ENCODE measurements around the gene TAP1.

Gene TAP1

DNA sequence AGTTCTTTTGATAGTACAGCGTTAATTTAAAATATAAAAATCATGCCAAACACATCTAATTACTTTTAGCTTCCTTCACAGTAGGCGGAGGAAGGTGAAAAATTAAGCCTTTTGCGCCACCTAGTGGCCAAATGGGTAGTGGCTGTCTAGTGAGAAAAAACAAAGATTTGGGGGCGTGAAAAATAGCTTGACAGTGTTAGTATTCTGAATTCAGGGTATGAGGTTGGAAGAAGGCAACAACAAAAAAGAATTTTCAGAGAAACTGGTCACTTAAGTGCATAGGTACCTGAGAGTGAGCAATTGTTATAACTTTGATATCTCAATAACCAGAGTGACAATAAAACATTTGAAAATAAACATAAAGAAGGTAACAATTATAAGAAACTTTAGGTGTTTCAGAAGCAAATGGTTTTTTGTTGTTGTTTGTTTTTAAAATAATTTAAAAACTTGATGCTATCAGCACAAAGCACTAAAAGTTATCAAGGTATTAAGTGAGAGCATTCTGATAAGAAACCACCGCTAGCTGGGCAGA, 14.8 kb upstream of the TAP1 start:
- H3K9me3 ChIP-seq (ENCODE audit: insufficient read depth, low read length): no peaks in the 10 kb centered on the region
- no peak overlapping the region for H3K9ac ChIP-seq (ENCODE audit: insufficient read length, low read depth)
- H3K27me3 ChIP-seq (ENCODE audit: insufficient read depth, insufficient read length): no peaks in the 10 kb centered on the region
- TF ChIP-seq ZNF274 (IDR thresholded peaks at IDR 0.05; ENCODE audit: low read depth, low read length) (no peak), YY1 (IDR thresholded peaks at IDR 0.05; ENCODE audit: insufficient read depth, insufficient read length) (no peak), SUZ12 (IDR thresholded peaks at IDR 0.05; ENCODE audit: extremely low read depth, insufficient read depth, insufficient read length) (no peak)
- no peaks in the 10 kb centered on the region for H3K4me1 ChIP-seq (ENCODE audit: insufficient read depth, insufficient read length)
- no peaks in the 10 kb centered on the region for H3K36me3 ChIP-seq (ENCODE audit: insufficient read depth, insufficient read length, low read length)
- no peak for DNase-seq (ENCODE audit: low read depth, low spot score)
- H3K4me3 ChIP-seq (ENCODE audit: insufficient read length, low read depth): no peak overlapping the region

- Histone ChIP-seq H3K4me1 (ENCODE audit: insufficient read depth, insufficient read length) (no peaks in the 10 kb centered on the region), H3K9me3 (ENCODE audit: insufficient read depth, low read length) (no peaks in the 10 kb centered on the region), H3K9ac (ENCODE audit: insufficient read length, low read depth) (no peak overlapping the region), H3K36me3 (ENCODE audit: insufficient read depth, insufficient read length, low read length) (no peaks in the 10 kb centered on the region), H3K27me3 (ENCODE audit: insufficient read depth, insufficient read length) (no peaks in the 10 kb centered on the region), H3K4me3 (ENCODE audit: insufficient read length, low read depth) (no peak overlapping the region)
- DNase-seq (ENCODE audit: low read depth, low spot score): no peak
- no peak for TF ChIP-seq YY1 (IDR thresholded peaks at IDR 0.05; ENCODE audit: insufficient read depth, insufficient read length)
- no peak for TF ChIP-seq ZNF274 (IDR thresholded peaks at IDR 0.05; ENCODE audit: low read depth, low read length)
- TF ChIP-seq SUZ12 (IDR thresholded peaks at IDR 0.05; ENCODE audit: extremely low read depth, insufficient read depth, insufficient read length): no peak
Measured at GRCh38 chr6:32867554-32868256, 14.2 kb upstream of the TAP1 start.

GRCh38 chr6:32867022-32867477, 13.5 kb upstream of the TAP1 start:
- Histone ChIP-seq H3K27me3 (ENCODE audit: insufficient read depth, insufficient read length) (no peaks in the 10 kb centered on the region), H3K36me3 (ENCODE audit: insufficient read depth, insufficient read length, low read length) (no peaks in the 10 kb centered on the region), H3K9ac (ENCODE audit: insufficient read length, low read depth) (no peak overlapping the region), H3K4me3 (ENCODE audit: insufficient read length, low read depth) (no peak overlapping the region), H3K4me1 (ENCODE audit: insufficient read depth, insufficient read length) (no peaks in the 10 kb centered on the region), H3K9me3 (ENCODE audit: insufficient read depth, low read length) (no peaks in the 10 kb centered on the region)
- no peak for DNase-seq (ENCODE audit: low read depth, low spot score)
- TF ChIP-seq ZNF274 (IDR thresholded peaks at IDR 0.05; ENCODE audit: low read depth, low read length) (no peak), YY1 (IDR thresholded peaks at IDR 0.05; ENCODE audit: insufficient read depth, insufficient read length) (no peak), SUZ12 (IDR thresholded peaks at IDR 0.05; ENCODE audit: extremely low read depth, insufficient read depth, insufficient read length) (no peak)

DNA sequence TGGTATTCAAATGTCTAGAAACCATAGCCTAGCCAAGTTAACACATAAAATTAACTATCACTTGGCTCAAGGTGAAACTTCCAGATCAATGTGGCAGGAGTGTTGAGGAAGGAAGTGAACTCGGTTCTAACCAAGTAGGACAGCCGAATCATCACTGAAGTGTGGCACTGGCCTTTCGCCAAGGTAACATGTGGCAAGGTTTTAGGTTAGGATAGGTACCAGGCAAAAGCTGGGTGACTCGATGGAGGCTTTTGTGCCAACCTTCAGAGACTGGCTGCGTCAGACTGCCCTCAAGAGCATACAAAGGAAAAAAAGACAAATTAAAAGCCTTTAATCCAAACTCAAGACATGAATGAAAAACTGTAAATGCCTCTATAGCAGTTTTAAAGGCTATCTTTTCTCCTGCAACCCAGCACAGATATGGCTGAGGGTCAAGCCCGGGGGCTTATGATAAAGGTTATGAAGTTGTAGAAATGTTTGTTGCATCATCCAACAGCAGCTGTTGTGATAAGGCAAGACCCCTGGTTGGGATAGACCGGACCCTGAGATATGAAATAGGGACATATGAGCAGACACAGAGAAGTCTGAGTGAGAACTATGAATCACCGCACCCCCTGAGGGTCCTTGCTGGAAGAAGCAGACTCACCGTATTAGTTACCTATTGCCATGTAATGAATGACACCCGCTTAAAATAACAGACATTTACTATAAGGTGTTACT, 12.4 kb upstream of the TAP1 start:
- no peak overlapping the region for H3K4me3 ChIP-seq (ENCODE audit: insufficient read length, low read depth)
- DNase-seq (ENCODE audit: low read depth, low spot score): no peak
- H3K9me3 ChIP-seq (ENCODE audit: insufficient read depth, low read length): no peaks in the 10 kb centered on the region
- no peaks in the 10 kb centered on the region for H3K27me3 ChIP-seq (ENCODE audit: insufficient read depth, insufficient read length)
- TF ChIP-seq YY1 (IDR thresholded peaks at IDR 0.05; ENCODE audit: insufficient read depth, insufficient read length): no peak
- TF ChIP-seq SUZ12 (IDR thresholded peaks at IDR 0.05; ENCODE audit: extremely low read depth, insufficient read depth, insufficient read length): no peak
- no peak for TF ChIP-seq ZNF274 (IDR thresholded peaks at IDR 0.05; ENCODE audit: low read depth, low read length)
- no peak overlapping the region for H3K9ac ChIP-seq (ENCODE audit: insufficient read length, low read depth)
- no peaks in the 10 kb centered on the region for H3K36me3 ChIP-seq (ENCODE audit: insufficient read depth, insufficient read length, low read length)
- H3K4me1 ChIP-seq (ENCODE audit: insufficient read depth, insufficient read length): no peaks in the 10 kb centered on the region

DNA sequence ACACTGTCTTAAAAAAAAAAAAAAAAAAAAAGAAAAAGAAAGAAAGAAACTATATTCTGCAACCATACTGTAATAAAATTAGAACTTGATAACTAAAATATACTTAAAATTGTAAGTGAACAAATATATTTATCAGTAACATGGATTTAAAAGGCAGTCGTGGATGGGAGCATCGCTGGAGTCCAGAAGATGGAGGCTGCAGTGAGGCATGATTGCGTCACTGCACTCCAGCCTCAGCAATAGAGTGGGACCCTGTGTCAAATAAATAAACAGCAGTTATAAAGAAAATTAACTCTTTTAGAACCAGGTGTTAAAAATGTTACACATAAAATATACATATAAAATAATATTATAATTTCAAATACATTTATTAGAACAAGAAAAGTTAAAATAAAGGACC, 9.2 kb upstream of the TAP1 start:
- no peak overlapping the region for H3K9ac ChIP-seq (ENCODE audit: insufficient read length, low read depth)
- no peaks in the 10 kb centered on the region for H3K4me1 ChIP-seq (ENCODE audit: insufficient read depth, insufficient read length)
- no peak overlapping the region for H3K4me3 ChIP-seq (ENCODE audit: insufficient read length, low read depth)
- no peak for DNase-seq (ENCODE audit: low read depth, low spot score)
- no peaks in the 10 kb centered on the region for H3K36me3 ChIP-seq (ENCODE audit: insufficient read depth, insufficient read length, low read length)
- peaks cover 1% of the 10 kb centered on the region for H3K27me3 ChIP-seq (ENCODE audit: insufficient read depth, insufficient read length)
- TF ChIP-seq SUZ12 (IDR thresholded peaks at IDR 0.05; ENCODE audit: extremely low read depth, insufficient read depth, insufficient read length) (no peak), YY1 (IDR thresholded peaks at IDR 0.05; ENCODE audit: insufficient read depth, insufficient read length) (no peak), ZNF274 (IDR thresholded peaks at IDR 0.05; ENCODE audit: low read depth, low read length) (no peak)
- no peaks in the 10 kb centered on the region for H3K9me3 ChIP-seq (ENCODE audit: insufficient read depth, low read length)

- Histone ChIP-seq H3K4me1 (ENCODE audit: insufficient read depth, insufficient read length) (no peaks in the 10 kb centered on the region), H3K27me3 (ENCODE audit: insufficient read depth, insufficient read length) (peaks cover 14% of the 10 kb centered on the region), H3K36me3 (ENCODE audit: insufficient read depth, insufficient read length, low read length) (no peaks in the 10 kb centered on the region), H3K4me3 (ENCODE audit: insufficient read length, low read depth) (no peak overlapping the region), H3K9me3 (ENCODE audit: insufficient read depth, low read length) (no peaks in the 10 kb centered on the region), H3K9ac (ENCODE audit: insufficient read length, low read depth) (no peak overlapping the region)
- no peak for DNase-seq (ENCODE audit: low read depth, low spot score)
- TF ChIP-seq SUZ12 (IDR thresholded peaks at IDR 0.05; ENCODE audit: extremely low read depth, insufficient read depth, insufficient read length) (no peak), YY1 (IDR thresholded peaks at IDR 0.05; ENCODE audit: insufficient read depth, insufficient read length) (no peak), ZNF274 (IDR thresholded peaks at IDR 0.05; ENCODE audit: low read depth, low read length) (no peak)
Measured at GRCh38 chr6:32860674-32861073, 7.2 kb upstream of the TAP1 start.

DNA sequence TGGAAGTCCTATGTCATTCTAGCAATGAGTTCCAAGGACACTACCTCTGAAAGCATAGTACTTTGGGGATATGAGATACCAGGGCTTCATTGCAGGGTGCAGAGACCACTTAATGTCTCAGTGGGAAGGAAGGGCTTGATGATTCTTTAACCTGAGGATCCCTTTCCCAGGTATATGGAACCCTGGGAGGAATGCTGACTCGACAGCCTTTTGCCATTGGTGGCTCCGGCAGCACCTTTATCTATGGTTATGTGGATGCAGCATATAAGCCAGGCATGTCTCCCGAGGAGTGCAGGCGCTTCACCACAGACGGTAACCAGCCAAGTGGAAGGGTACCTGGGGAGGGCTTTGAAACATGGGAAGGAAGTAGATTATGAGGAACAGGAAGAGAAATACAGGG, 4.7 kb upstream of the TAP1 start:
- H3K27me3 ChIP-seq (ENCODE audit: insufficient read depth, insufficient read length): peaks cover 36% of the 10 kb centered on the region
- no peak for TF ChIP-seq ZNF274 (IDR thresholded peaks at IDR 0.05; ENCODE audit: low read depth, low read length)
- TF ChIP-seq SUZ12 (IDR thresholded peaks at IDR 0.05; ENCODE audit: extremely low read depth, insufficient read depth, insufficient read length): no peak
- no peak for TF ChIP-seq YY1 (IDR thresholded peaks at IDR 0.05; ENCODE audit: insufficient read depth, insufficient read length)
- no peak for DNase-seq (ENCODE audit: low read depth, low spot score)
- H3K9me3 ChIP-seq (ENCODE audit: insufficient read depth, low read length): no peaks in the 10 kb centered on the region
- no peak overlapping the region for H3K4me3 ChIP-seq (ENCODE audit: insufficient read length, low read depth)
- no peaks in the 10 kb centered on the region for H3K36me3 ChIP-seq (ENCODE audit: insufficient read depth, insufficient read length, low read length)
- H3K9ac ChIP-seq (ENCODE audit: insufficient read length, low read depth): no peak overlapping the region
- H3K4me1 ChIP-seq (ENCODE audit: insufficient read depth, insufficient read length): no peaks in the 10 kb centered on the region
